Small intestine (tissue), 4 donors: Measurements from ENCODE around the gene RASA2. TPM values are rescaled to one million over a fixed set of nuclear protein-coding genes. Genes with fewer than 3 reads are reported as not detected.

Experiments used
- polyA plus RNA-seq, 4 donors: library from polyadenylated mRNA; stranded (reverse) in 3 of 4; unstranded in 1 of 4; fragments of 200-250 nt in 3 of 4; fragments of 120-200 nt in 1 of 4; gene quantifications; one replicate each; pipeline versions ENCODE4 v1.2.1 to v1.2.3, GENCODE V29; 2013
- donor health status: healthy with polysubstance abuse.
- donor health status: Bipolar disorder and iron deficiency.
- donor health status: healthy.

The RASA2 gene
- polyA plus RNA-seq, 4 donors, result 3.8 to 17.1 (median 4.4) TPM

Other genes starting within 250 kb of the RASA2 start
- gene ZBTB38, start 118.5 kb upstream of the RASA2 start, polyA plus RNA-seq, result 100 to 1,000 TPM in 1 of 4 donors, 10 to 100 TPM in 3; 11.9 to 186 (median 21.8) TPM